ENCODE data around the gene ZNF766. TPM values are rescaled to one million over a fixed set of nuclear protein-coding genes. Genes with fewer than 3 reads are reported as not detected.

Gene ZNF766
- total RNA-seq (2012; rRNA removed), result 4.6 and 6.1 TPM in 2 replicates

DNA sequence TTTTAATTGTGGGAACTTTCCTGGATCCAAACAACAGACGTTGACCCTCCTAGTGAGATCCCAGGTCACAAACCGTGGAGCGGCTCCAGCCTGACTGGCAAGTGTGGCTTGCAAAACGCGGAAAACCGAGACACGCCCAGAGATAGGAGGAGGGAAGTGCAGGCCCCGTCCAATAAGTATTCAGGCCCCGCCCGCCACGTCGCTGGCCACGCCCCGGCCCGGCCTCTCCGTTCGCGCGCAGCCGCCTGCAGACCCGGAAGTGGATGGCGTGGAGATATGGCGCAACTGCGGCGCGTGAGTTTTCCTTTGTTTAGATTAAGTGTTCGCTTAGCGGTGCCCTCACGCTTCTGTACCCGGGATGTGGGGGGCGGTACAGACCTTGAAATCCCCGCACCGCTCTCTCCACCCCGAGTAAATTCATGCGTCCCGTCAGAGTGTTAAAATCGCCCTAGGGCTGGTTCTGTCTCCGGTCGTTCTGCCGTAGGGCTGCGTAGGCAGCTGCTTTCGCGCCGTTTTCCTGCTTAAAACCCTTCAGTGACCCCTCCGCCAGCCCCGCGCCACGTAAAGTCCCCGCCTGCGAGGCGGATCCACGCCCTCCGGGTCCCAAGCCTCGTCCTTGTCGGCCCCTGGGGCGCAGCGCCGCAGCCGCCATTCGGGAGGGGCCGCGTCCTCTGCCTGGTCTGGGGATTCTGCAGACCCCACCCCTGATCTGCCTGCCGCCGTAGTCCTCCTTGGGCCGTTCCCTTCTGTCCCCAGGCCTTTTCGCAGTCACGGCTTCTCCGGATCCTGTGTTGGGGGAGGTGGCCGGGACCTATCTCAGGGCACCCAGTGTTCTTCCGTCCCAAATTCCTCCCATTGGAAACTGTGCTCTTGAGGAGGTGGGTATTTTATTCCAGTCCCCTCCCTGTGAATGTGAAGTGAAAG lies at the start of gene ZNF766:
Gene ZNF766, plus strand, starts transcription at position 250 of the 924 bp plus-strand sequence. Its CDS starts 27 bp downstream, at position 277.
- H3K9ac ChIP-seq (ENCODE audit: low read depth, low read length), result peak within 1 kb of the TSS; percentile 100
- peak within 1 kb of the TSS; percentile 84 for H3K4me2 ChIP-seq (ENCODE audit: low read length)
- peaks cover 17% of the 10 kb centered on the region for H3K36me3 ChIP-seq (ENCODE audit: insufficient read depth, low read length)
- no peaks in the 10 kb centered on the region for H3K9me3 ChIP-seq (replicated peaks; ENCODE audit: low read length)
- H3K4me3 ChIP-seq (ENCODE audit: low read length), result peak within 1 kb of the TSS; percentile 99
- H3K27me3 ChIP-seq (ENCODE audit: control insufficient read depth, insufficient read depth, low read length), result no peaks in the 10 kb centered on the region
- H3K4me1 ChIP-seq (ENCODE audit: control insufficient read depth, insufficient read depth, low read length), result peaks cover 13% of the 10 kb centered on the region

DNA sequence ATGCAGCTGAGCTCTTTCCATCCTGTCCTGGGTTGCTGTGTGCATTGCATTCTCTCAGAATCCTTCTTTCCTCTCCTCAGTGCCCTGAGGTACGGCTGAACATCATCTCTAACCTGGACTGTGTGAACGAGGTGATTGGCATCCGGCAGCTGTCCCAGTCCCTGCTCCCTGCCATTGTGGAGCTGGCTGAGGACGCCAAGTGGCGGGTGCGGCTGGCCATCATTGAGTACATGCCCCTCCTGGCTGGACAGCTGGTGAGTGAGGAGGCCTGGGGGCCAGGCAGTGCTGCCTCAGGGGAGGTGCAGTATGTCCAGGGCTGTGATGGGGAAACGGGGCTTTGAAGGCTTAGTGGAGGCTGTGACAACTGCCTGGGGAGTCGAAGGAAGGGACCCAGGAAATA lies 49.8 kb upstream of the ZNF766 start:
- H3K36me3 ChIP-seq (ENCODE audit: insufficient read depth, low read length), result peaks cover 96% of the 10 kb centered on the region

DNA sequence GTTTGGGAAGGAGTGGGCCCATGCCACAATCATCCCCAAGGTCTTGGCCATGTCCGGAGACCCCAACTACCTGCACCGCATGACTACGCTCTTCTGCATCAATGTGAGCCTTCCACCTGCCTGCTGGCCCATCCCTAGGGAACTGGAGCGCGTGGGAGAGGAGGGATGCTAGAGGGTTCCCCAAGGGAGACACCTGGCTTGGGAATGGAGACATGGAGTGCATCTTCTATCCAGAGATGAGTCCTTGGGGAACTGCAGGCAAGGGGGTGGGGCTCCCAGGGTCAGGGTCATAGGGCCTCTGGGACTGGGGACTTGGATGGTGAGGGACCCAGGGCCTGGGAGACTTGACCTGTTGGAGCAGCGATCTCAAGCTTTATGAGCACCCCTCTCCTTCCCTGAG lies 48.4 kb upstream of the ZNF766 start:
- Histone ChIP-seq H3K9me3 (replicated peaks; ENCODE audit: low read length) (no peaks in the 10 kb centered on the region), H3K9ac (ENCODE audit: low read depth, low read length) (no peak overlapping the region), H3K4me3 (ENCODE audit: low read length) (no peak overlapping the region), H3K27me3 (ENCODE audit: control insufficient read depth, insufficient read depth, low read length) (no peaks in the 10 kb centered on the region), H3K4me2 (ENCODE audit: low read length) (no peak overlapping the region), H3K4me1 (ENCODE audit: control insufficient read depth, insufficient read depth, low read length) (no peaks in the 10 kb centered on the region), H3K36me3 (ENCODE audit: insufficient read depth, low read length) (peaks cover 95% of the 10 kb centered on the region)

More for the DNA sequence above, 49.8 kb upstream of the ZNF766 start:
- no peak overlapping the region for H3K9ac ChIP-seq (ENCODE audit: low read depth, low read length)
- no peak overlapping the region for H3K4me3 ChIP-seq (ENCODE audit: low read length)
- no peaks in the 10 kb centered on the region for H3K27me3 ChIP-seq (ENCODE audit: control insufficient read depth, insufficient read depth, low read length)
- H3K4me1 ChIP-seq (ENCODE audit: control insufficient read depth, insufficient read depth, low read length), result no peaks in the 10 kb centered on the region
- H3K9me3 ChIP-seq (replicated peaks; ENCODE audit: low read length), result no peaks in the 10 kb centered on the region
- H3K4me2 ChIP-seq (ENCODE audit: low read length), result no peak overlapping the region

DNA sequence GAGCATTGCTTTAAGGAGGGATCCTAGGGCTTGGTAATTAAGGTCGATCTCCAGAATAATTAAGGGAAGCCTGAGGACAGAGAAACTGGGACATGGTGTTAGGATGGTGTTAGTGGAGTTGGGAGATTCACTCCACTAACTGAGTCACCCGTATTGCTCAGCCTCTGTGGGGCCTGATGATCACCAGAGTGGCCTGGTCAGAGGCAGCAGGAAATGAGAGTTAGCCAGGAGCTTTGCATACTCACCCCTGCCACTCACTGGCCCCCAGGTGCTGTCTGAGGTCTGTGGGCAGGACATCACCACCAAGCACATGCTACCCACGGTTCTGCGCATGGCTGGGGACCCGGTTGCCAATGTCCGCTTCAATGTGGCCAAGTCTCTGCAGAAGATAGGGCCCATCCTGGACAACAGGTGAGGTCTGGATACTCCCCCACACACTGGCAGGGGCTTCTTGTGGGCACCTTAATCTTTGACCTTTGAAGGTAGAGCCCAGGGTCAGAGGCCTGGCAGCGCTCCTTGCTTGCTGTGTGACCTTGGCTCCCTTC lies 47.5 kb upstream of the ZNF766 start:
- Histone ChIP-seq H3K4me1 (ENCODE audit: control insufficient read depth, insufficient read depth, low read length) (no peaks in the 10 kb centered on the region), H3K9ac (ENCODE audit: low read depth, low read length) (no peak overlapping the region), H3K4me2 (ENCODE audit: low read length) (no peak overlapping the region), H3K36me3 (ENCODE audit: insufficient read depth, low read length) (peaks cover 96% of the 10 kb centered on the region), H3K9me3 (replicated peaks; ENCODE audit: low read length) (no peaks in the 10 kb centered on the region), H3K27me3 (ENCODE audit: control insufficient read depth, insufficient read depth, low read length) (no peaks in the 10 kb centered on the region), H3K4me3 (ENCODE audit: low read length) (no peak overlapping the region)

DNA sequence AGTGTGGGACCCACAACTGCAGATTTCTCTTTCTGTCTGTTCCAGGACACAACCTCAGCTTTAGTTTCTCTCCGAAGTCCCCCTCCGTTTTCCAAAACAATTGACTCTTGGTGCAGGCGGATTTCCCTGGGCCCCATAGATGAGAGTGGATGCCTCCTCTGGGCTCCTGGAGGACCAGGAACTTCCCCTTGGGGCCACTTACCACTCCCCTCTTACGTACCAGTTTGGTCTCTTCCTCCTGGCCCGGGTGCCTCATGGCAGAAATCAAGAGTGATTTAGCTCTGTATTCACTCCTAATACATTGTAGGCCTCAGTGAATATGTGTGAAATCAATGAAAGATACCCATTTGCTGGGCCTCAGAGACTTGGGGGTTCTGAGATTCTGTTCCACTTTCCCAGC lies 45.2 kb upstream of the ZNF766 start:
- H3K4me2 ChIP-seq (ENCODE audit: low read length), result no peak overlapping the region
- H3K4me3 ChIP-seq (ENCODE audit: low read length), result no peak overlapping the region
- H3K36me3 ChIP-seq (ENCODE audit: insufficient read depth, low read length), result peaks cover 95% of the 10 kb centered on the region
- H3K9ac ChIP-seq (ENCODE audit: low read depth, low read length), result no peak overlapping the region
- H3K27me3 ChIP-seq (ENCODE audit: control insufficient read depth, insufficient read depth, low read length), result no peaks in the 10 kb centered on the region
- H3K9me3 ChIP-seq (replicated peaks; ENCODE audit: low read length), result no peaks in the 10 kb centered on the region
- H3K4me1 ChIP-seq (ENCODE audit: control insufficient read depth, insufficient read depth, low read length), result no peaks in the 10 kb centered on the region

DNA sequence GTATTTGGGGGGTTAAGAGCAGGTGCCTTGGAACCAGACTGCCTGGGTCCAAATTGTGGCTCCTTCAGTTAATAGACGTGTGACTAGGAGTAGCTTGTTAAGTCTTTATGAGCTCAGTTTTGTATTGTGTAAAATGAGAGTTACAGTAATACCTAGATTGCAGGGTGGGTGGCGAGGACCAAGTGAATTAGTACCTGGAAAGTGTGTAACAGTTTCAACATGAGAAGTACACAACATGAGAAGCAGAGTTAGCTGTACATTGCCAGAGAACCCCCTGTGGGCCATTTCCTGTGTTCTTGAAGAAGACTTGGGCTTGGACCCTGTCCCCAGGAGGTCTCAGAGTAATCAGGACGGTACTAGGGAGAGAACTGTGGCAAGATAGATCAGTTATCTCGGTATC lies 42.7 kb upstream of the ZNF766 start:
- peaks cover 84% of the 10 kb centered on the region for H3K36me3 ChIP-seq (ENCODE audit: insufficient read depth, low read length)

DNA sequence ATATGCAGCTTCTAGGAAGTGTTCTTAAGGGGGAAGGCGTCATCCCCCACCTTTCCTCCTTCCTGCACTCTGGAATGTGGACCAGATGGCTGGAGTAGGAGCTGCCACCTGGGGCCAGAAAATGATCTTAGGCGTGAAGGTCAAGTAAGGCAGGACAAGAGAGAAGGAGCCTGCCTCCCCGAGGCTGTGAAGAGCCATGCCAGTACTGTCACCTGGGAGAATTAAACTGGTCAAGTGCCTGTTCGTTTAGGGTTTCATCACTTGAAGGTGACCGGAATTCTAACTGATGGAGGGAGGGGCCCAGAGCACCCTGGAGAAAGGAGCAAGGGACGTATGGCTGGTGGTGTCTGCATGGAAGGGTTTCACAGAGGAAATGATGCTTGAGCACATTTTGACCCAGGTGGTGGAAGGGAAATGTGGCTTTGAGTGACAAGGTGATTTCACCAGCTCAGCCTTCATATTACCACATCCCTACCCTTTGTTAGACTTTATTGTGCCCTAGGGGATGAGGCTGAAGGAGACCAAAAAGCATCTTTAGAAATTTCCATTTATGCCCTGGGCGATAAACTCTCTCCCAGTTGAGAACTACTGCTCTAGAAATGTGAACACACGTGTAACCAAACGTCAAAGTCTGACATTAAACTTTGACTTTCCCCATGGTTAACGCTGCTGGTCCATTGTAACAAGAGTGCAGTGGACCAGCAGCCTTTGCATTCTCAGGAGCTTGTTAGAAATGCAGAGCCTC lies 42.0 kb upstream of the ZNF766 start:
- Histone ChIP-seq H3K4me2 (ENCODE audit: low read length) (no peak overlapping the region), H3K9me3 (replicated peaks; ENCODE audit: low read length) (no peaks in the 10 kb centered on the region), H3K27me3 (ENCODE audit: control insufficient read depth, insufficient read depth, low read length) (no peaks in the 10 kb centered on the region), H3K9ac (ENCODE audit: low read depth, low read length) (no peak overlapping the region), H3K4me1 (ENCODE audit: control insufficient read depth, insufficient read depth, low read length) (no peaks in the 10 kb centered on the region), H3K36me3 (ENCODE audit: insufficient read depth, low read length) (peaks cover 77% of the 10 kb centered on the region), H3K4me3 (ENCODE audit: low read length) (no peak overlapping the region)

More for the DNA sequence above, 42.7 kb upstream of the ZNF766 start:
- no peak overlapping the region for H3K4me2 ChIP-seq (ENCODE audit: low read length)
- no peaks in the 10 kb centered on the region for H3K27me3 ChIP-seq (ENCODE audit: control insufficient read depth, insufficient read depth, low read length)
- no peaks in the 10 kb centered on the region for H3K9me3 ChIP-seq (replicated peaks; ENCODE audit: low read length)
- no peak overlapping the region for H3K9ac ChIP-seq (ENCODE audit: low read depth, low read length)
- no peaks in the 10 kb centered on the region for H3K4me1 ChIP-seq (ENCODE audit: control insufficient read depth, insufficient read depth, low read length)
- H3K4me3 ChIP-seq (ENCODE audit: low read length), result no peak overlapping the region

DNA sequence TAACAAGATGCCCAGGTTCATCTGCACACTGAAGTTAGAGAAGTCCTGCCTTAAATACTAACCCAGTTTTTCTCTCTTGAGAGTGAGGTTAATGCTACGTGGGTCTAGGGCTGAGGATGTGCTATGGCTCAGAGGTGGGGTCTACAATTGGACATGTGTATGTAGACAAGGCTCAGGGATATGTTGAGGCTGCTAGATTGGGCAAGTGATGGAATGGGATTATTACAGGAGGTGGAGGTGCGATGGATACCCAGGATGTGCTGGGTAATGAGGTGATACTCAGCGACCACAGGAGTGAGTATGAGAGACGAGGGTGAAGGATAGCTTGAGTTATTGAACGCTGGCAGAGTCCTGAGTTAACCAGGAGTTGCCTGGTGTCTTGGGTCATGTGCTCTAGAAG lies 41.4 kb upstream of the ZNF766 start:
- H3K4me2 ChIP-seq (ENCODE audit: low read length), result no peak overlapping the region
- peaks cover 71% of the 10 kb centered on the region for H3K36me3 ChIP-seq (ENCODE audit: insufficient read depth, low read length)
- H3K9ac ChIP-seq (ENCODE audit: low read depth, low read length), result no peak overlapping the region
- no peaks in the 10 kb centered on the region for H3K27me3 ChIP-seq (ENCODE audit: control insufficient read depth, insufficient read depth, low read length)
- H3K9me3 ChIP-seq (replicated peaks; ENCODE audit: low read length), result no peaks in the 10 kb centered on the region
- H3K4me3 ChIP-seq (ENCODE audit: low read length), result no peak overlapping the region
- no peaks in the 10 kb centered on the region for H3K4me1 ChIP-seq (ENCODE audit: control insufficient read depth, insufficient read depth, low read length)

DNA sequence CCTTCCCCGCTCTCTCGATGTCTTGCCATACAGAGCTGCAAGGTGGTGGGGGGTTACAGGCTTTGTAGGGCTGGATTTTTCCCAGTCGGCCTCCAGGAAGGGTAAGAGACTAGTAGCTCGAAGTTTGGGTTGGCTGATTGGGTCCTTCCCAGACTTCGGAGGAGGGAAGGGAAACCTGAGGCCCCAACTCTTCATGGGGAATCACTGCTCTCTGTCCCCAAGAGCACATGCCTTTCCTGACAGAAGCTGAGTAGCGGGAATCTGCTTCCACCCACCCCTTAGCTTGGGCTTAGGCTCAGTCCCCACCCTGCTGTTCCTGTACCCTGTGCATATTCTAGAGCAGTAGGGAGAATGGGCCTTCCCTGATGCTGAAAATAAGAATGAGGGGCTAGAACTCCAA lies 39.9 kb upstream of the ZNF766 start:
- H3K9me3 ChIP-seq (replicated peaks; ENCODE audit: low read length), result no peaks in the 10 kb centered on the region
- H3K4me3 ChIP-seq (ENCODE audit: low read length), result no peak overlapping the region
- H3K27me3 ChIP-seq (ENCODE audit: control insufficient read depth, insufficient read depth, low read length), result no peaks in the 10 kb centered on the region
- H3K4me2 ChIP-seq (ENCODE audit: low read length), result no peak overlapping the region
- H3K4me1 ChIP-seq (ENCODE audit: control insufficient read depth, insufficient read depth, low read length), result no peaks in the 10 kb centered on the region
- H3K36me3 ChIP-seq (ENCODE audit: insufficient read depth, low read length), result peaks cover 56% of the 10 kb centered on the region
- H3K9ac ChIP-seq (ENCODE audit: low read depth, low read length), result no peak overlapping the region

DNA sequence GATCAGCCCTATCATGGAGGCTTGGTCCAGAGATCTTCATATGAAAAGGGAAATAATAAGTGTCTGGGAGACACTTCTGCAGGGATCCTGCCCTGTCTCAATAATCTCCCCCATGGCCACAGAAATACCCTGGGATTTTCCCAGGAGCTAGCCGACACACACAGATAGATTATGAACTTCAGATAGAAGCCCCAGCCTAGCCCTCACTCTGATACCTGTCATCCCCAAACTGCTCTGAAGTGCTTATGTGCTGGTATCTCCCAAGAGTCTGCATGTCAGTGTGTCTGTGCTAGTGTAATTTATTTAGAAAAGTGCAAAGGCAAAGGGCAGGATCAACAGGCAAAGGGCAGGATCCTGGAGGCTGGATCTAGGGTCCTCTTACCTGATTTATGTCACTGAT lies 38.7 kb upstream of the ZNF766 start:
- Histone ChIP-seq H3K4me3 (ENCODE audit: low read length) (no peak overlapping the region), H3K4me2 (ENCODE audit: low read length) (no peak overlapping the region), H3K9ac (ENCODE audit: low read depth, low read length) (no peak overlapping the region)

DNA sequence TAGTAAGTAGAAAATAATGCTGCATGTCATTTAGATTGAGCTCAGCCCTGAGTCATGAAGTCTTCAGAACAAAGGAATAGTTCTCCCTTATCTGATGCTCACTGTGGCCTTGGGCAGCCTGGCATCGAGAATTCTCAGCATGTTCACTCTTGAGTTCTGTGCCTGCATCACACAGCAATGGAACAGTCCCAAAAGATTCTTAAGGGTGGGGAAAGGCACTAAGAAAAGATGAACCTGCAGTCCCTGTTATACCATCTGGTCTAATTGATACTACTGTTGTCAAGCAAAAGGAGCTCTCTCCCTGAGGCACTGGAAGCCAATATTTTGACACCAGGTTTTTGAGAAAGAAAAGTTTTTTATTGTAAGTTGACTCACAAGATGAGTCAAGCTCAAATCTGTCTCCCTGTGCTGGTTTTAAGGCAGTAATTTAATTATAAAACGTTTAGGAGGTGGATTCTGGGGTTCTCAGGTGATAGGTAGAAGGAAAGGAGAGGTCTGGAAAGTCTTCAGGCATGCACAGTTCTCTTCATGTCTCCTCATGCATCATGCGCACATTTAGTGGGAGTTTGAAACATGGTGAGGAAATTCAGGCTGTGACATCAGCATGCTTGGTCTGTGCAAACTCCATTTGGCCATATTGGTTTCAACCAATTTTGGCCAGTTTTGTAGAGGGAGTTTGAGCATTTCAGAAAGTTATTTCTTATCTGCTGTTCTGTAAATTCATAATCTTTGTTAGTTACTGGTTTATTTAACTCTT lies 38.1 kb upstream of the ZNF766 start:
- H3K9ac ChIP-seq (ENCODE audit: low read depth, low read length), result no peak overlapping the region
- H3K27me3 ChIP-seq (ENCODE audit: control insufficient read depth, insufficient read depth, low read length), result no peaks in the 10 kb centered on the region
- H3K9me3 ChIP-seq (replicated peaks; ENCODE audit: low read length), result no peaks in the 10 kb centered on the region
- no peak overlapping the region for H3K4me2 ChIP-seq (ENCODE audit: low read length)
- H3K4me3 ChIP-seq (ENCODE audit: low read length), result no peak overlapping the region
- H3K4me1 ChIP-seq (ENCODE audit: control insufficient read depth, insufficient read depth, low read length), result no peaks in the 10 kb centered on the region
- H3K36me3 ChIP-seq (ENCODE audit: insufficient read depth, low read length), result peaks cover 40% of the 10 kb centered on the region

More for the DNA sequence above, 38.7 kb upstream of the ZNF766 start:
- peaks cover 46% of the 10 kb centered on the region for H3K36me3 ChIP-seq (ENCODE audit: insufficient read depth, low read length)
- no peaks in the 10 kb centered on the region for H3K9me3 ChIP-seq (replicated peaks; ENCODE audit: low read length)
- no peaks in the 10 kb centered on the region for H3K4me1 ChIP-seq (ENCODE audit: control insufficient read depth, insufficient read depth, low read length)
- no peaks in the 10 kb centered on the region for H3K27me3 ChIP-seq (ENCODE audit: control insufficient read depth, insufficient read depth, low read length)

Measured in skeletal muscle satellite cell (primary cell).